Stimulated activated CD4-positive, alpha-beta T cell treated with anti-CD3 and anti-CD28 coated beads, Interleukin-4, amount 100 ng/mL, for 1 hour (primary cell): ENCODE results near the gene RTN4RL2.

Source experiments
- DNase-seq: peaks from one replicate; pipeline ENCODE4 v3.0.0-alpha.2; 2020

The RTN4RL2 gene

DNA sequence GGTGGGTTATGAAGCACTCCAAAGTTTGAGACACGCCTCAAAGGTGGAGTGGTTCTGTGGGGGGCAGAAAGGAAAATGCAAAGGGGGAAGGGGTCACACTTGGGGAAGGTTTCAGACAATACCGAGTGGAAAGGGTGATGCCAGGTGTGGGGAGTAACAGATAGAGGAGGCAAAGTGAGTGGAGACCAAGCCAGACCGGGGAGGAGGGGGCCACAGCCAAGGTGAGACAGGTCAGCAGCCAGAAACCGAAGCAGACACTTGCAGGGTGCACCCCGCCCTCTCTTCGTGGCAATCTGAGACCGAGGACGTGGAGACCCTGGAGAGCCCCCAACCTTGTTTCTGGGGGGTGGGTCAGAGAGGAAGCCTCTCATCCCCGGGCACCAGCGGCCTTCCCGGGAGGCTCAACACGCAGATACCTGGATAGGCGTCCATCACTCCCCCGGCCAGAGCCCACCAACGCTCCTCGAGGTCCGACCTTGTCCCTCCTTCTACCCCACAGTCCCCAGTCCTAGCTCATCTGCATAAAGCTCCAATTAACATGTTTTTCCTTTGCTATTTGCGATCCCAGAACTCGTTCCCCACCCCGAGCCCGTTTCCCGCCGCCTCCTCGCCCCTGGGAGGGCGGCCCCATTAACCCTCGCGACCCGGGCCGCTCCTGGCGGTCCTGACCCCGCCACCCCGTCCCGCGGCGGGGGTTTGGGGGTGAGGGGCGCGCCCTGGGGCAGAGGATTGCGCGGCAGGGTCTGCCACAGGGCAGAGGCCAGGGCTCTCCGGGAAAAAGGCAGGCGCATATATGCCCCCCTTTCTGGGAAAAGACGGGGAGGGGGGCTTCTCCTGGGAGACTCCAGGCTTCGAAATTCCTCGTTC lies 21.8 kb downstream of the RTN4RL2 start:
- DNase-seq, result no peak

DNA sequence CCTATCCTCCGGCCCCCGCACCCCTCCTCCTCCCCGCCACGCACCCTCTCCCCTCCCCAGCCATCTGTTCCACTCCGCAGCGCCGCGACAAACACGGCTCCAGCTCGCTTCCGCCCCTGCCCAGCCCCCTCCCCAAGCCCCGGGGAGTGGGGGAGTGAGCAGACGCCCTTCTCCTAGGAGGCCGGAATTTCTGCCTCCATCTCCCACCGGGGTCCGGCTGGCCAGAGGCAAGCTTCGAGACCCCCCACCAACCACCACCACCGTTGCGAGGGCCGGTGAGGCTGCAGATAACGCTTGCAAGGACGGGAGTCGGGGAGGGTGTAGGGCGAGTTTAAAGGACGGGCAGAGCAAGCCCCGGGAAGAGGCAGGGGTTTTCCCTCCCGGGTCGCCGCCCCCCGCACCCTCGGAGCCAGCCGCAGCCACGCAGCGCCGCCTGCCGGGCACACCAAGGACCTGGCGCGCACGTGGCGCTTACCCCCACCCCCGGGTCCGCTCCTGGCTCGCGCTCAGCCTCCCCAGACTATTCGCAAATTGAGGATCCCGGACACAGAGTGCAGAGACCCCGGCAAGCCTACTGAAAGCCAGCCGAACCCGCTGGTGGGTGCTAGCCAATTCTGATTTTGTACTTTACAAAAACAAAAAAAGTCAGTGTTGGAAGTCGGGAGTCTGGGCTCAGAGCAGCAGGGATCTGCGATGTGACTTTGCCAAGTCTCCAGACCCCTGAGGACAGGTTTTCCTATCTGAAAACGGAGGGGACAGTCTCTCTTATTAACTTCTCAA lies 22.6 kb downstream of the RTN4RL2 start:
- peak; percentile 80 for DNase-seq

DNA sequence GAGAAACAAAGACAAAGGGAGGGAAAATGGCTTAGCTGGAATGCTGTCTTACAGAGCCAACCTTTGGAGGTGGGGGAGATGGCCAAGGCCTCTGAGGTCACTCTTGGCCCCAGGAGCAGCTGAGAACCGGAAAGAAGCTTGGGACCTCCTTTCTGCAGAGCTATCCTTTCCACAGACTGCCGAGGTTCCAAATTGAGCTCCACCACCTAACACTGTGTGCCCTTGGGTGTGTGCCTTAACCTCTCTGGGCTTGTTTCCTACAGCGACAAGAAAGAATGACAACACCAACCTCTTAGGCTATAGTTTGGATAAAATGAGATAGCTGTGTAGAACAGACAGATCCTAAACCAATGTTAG lies 23.2 kb downstream of the RTN4RL2 start:
- no peak for DNase-seq

DNA sequence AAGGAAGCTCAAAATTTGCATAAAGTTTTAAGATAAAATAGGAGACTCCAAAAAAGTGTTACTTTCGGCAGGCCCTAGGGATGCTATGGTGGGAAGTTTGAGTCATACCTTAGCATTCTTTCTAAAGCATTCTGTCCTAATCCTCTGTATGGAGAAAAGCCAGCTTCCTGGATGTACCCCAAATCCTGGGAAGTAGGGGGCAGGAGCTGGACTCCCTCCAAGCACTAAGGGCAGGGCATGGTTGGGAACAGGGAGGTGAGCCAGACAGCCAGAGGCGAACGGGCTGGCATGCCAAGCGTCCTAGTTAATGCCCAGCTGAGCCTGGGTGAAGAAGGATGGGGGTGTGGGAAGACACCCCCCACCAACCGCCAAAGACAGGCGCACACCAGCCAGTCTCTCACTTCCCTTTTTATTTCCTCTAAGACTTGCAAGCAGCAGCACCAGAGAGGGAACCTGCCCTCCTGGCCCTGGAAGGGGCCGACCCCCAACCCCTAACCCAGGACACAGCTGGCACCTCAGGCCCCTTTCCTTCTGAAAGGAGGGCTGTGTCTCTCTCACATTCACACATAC lies 23.9 kb downstream of the RTN4RL2 start:
- DNase-seq, result no peak

DNA sequence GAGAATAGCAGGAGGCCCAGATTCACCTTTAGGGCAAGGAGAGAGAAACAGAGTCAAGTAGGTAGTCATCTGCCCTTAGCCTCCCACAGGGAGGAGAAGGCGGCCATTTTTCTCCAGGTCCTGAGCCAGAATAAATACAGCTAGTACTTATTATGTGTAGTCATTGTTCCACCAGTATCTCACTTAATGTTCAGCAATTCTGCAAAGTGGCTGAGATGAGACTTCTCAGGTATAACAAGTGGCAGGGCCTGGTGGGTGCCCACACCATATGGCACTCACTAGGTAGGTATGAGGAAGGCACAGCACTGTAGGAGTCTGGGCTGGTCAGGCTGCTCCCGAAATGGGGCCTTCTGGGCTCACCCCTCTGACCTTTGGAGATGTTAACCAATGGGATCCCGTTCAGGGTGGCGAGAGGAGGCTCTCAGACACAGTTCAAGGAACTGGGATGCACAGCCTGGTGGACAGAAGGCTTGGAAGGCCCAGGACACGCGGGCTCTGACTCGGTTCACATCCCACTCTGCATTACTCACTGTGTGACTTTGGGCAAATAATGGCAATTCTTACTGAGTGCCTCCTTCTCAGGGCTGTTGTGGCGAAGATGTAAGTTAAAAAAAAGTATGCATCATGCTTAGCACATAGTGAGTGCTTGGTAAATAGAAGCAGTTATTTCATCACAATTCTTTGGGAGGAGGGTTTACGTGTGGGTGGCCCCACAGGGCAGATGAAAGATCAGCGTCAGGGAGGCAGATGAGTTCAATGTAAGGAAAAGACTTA lies 25.1 kb downstream of the RTN4RL2 start:
- DNase-seq, result no peak

DNA sequence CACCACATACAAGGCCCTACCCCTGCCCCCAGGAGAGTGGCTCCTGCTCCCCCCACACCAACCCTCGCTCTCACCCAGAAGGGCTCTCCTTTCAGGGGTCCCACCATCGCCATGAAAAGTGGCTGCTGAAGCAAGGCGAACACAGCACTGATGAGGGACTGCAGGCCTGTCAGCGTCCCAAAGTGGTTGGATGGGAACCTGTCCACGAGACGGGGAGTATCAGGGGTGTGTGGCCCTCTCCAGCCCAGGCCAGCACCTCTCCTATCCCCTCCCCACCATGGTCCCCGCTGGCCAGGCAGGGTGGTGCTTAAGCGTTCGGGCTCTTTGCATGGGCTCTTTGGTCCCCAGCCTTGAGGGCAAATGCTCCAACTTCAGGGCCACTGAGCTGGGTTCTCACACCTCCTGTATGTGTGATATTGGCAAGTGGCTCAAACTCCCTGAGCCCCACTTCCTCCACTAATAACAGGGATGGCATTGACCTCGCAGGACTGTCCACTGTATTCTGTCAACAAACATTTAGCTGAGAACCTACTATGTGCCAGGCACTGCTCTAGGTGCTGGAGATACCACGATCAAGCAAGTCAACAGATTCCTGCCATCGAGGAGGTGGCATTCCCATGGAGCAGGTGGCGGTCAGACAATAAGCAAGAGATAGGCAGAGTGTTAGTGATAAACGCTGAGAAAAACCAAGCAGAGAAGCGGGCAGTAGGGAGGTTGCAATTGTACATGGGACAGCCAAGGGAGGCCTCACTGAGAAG lies 26.9 kb downstream of the RTN4RL2 start:
- DNase-seq, result no peak

DNA sequence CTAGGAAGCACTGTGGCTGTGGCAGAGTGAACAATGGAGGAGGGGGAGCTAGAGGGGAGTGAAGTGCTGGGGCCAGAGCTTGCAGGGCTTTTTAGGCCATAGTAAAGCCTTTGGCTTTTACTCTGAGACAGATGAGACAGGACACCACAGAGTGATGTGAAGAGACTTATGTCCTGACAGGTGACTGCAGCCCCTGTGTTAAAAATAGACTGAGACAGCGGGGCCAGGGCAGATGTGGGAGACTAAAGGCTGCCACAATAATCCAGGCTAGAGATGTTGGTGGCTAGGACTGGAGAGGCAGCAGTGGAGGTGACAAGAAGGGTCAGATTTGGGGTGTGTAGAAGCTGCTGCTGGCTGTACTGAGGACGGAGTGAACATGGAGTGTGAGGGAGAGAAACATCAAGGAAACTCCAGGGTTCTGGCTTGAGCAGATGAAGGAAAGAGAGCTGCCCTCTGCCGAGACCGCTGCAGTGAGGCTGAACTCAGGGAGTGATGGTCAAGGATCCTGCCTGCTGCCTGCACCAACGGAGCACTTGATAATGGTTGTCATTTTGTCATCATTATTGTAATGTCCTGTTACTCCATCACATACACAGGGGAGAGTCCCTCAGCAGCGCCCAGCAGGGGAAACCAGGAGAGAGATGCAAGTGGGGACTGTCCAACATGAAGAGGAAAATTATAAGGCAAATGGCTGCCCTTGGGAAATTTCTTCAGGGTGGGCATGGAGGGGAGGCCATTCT lies 27.8 kb downstream of the RTN4RL2 start:
- DNase-seq, result no peak

DNA sequence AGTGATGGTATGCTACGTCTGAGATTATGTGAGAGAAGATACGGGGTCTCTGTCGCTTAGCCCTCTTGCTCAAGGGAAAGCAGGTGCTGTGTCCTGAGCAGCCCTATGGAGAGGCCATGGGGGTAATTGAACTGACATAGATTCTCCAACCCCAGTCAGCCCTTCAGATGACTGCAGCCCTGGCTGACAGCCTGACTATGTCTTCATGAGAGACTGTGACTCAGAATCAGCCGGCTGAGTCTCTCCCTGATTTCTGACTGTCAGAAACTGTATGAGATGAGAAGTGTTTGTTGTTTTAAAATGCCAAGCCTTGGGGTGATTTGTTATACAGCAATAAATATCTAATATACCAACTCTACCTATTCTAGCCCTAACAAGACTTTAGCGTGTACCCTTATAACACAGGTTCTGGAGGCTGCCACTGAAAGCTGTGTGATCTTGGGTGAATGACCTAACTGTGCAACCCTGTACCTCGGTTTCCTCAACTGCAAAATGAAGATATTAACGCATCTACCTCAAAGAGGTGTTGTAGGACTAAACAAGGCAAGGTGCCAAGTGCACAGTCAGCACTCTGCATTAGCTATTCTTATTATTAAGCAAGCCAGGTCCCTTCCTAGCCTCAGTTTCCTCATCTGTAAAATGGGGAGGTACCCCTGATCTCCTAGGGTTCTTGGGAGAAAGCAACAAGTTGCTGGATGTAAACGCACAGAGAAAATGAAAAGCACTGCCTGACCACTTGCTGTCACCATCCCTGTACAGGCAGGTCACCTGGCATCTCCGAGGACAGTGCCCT lies 30.3 kb downstream of the RTN4RL2 start:
- no peak for DNase-seq

DNA sequence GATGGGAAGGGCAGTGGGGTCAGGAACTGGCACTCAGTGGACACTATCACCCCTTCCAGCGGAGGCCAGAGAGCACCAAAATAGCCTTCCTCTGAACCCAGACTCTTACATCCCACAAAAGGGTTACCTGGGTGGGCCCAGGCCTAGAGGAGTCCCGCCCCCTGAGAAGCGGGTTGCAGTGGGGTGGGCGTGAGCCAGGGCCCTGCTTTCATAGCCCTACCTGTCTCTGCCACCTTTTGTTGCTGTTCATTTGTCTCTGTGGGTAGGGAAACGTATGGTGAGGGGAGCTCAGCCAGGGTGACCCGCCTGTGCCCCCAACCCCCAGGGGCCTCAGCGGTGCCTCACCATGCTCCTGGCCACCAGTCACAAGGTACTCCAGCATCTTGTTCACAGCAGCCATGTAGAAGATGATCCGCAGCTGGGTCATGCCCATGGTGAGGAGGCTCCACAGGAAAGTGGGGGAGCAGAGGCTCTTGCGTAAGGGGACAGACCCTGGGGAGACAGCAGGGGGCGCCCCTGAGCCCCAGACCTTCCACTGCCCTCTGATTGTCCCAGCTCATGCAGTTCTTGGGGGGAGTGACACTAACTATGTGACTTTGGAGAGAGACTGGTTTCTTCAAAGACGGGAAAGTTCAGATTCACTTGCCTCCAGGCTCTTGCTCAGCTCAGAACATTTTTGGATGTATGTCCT lies 31.2 kb downstream of the RTN4RL2 start:
- DNase-seq, result peak; percentile 53

DNA sequence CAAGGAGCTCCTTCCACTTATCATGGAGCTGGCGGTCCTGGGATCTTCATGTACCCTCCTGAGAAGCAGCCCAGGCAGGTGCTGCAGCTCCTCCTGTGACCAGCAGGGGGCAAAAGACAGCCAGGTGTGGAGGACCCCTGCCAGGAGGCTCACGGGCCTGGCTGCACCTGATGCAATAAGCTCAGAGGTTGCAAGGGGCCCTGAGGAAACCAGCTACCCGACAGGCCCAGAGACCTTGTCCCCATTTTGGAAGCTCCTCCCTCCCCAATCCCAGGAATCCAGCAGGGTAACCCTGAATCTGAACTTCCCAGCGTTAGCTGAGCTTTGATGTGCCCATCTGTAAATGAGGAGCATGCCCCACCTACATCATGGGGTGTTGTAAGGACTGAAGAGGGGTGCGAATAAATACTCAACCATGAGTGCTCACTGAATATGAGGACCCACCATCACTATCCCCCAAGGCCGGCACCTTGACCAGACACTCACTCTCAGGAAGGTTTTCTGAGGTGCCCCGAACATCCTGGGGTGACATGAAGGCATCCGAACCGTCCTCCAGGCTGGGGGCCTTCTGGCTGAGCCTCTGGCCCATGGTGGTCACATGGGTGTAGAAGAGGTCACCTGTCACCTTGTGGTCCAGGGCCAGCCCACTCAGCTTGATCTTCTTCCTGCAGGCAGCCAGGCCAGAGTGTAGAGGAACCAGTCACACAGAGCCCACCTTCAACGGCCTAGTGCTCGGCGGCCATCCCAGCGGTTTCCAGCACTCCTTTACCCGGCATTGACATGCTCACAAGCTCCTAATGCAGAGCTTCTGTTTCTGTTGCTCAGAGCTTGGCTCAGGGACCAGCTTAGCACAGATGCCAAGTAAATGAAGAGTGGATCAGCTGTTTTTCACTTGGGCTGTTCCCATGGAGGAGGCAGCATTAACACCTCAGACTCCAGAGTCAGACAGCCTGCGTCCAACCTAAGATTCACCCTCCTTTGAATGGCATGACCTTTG lies 33.5 kb downstream of the RTN4RL2 start:
- DNase-seq, result peak; percentile 78

DNA sequence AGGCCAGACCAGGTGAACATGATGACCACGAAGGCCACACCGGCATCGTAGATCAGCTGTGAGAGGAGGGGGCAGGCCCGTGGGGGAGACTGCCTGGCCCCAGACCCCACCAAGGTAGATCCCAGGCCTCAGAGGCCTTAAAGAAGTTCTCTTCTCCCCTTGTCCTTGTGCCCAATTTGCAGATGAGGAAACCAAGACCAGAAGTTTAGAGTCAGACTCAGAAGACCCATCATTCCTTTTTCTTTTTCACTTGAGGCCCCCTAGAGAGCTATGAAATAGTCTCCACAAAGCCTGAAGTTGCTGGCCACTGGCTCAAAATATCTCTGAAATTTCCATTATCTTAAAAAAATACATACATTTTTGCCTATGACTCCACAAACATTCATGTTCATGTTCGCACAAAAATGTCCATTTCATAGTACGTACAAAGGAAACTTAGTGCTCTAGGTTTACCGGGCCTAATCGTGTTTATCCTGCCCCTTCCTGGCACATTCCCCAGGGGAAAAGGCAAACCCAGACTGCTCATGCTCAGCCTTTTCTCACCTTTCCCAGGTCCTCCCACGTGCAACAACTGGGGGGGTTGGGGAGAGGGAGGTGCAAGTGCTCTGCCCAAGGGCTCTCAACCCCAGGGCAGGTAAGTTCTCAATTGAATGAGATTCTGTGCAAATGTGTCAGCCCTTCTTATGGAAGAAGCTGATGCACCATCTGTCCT lies 35.9 kb downstream of the RTN4RL2 start:
- DNase-seq, result no peak

DNA sequence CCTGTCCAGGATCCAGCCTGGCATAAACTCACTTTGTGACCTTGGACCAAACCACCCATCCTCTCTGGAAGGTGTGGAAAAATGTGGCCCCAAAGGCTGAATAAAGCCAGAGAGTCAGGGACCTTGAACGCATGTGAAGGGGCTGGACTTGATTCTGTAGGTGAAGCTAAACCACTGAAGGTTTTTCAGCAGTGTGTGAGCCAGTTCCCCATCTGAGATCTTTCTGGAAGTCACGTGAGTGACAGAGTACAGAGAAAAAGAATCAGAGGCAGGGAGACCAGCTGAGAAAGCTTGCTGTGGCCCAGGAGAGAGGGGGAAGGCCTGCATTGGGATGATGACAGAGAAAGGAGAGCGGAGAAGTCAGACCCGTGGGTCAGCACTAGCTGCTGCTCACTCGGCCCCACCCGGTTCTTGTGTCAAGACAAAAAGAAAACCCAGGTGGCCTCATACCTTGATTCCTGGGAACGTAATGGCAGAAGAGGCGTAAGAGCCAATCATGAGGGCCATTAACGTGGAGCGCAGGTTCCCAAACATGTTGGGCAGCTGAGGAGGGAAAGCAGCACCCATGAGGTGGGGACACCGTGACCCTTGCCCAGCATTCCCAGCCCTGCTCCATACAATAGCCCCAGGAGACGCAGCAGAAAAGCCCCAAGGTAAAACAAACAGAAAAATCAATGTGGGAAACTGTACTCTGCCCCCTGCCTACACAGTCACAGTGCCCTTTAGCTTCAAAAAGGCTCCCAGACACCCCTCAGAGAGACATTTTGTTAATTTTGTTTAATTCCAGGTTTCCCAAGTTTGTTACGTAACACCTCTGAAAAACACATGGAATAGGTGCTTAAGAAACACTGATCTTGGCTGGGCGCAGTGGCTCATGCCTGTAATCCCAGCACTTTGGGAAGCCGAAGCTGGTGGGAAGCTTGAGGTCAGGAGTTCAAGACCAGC lies 37.2 kb downstream of the RTN4RL2 start:
- no peak for DNase-seq

DNA sequence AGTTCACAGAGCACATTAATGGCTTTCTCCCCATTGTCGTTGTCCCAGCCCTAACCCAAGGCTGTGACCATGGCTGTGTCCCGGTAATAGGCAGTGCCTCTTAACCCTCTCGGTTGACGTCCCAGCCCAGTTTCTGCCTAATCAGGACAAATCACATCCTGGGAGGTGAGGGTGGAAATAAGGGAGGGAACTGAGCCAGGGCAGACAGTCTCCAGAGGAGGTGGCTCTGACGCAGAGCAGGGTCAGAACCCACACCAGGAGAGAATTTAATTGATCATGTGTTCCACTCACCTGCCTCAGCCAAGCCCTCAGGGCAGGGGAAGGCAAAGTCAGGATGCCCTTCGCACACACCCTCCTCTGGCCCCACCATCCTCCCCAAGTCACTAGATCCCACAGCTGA lies 38.2 kb downstream of the RTN4RL2 start:
- DNase-seq, result no peak

DNA sequence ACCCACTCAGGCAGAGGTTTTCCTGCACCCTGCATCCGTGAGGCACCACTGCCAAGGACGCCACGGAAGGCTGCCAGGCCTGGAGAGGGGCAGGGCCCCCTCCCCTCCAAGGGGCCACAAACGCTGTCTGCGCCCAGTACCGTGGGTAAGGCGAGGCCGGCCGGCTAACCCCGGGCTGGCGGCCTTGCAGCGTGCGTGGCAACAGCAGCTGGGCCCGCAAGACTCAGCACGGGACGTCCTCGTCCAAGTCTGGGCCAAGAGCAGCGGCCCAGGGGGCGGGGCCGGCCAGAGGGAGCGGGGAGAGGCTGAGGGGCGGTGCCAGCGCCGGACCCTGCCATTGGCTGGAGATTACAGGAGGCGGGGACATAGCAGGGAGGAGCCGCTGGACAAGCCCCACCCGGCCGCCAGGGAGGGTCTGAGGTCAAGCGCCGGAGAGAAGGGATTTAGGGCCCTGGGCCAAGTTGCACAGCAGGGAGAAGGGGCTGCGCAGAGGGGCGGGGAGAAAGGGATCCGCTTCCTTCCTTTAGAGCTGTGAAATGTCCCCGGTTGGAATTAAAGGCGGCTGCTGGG lies 39.2 kb downstream of the RTN4RL2 start:
- DNase-seq, result peak; percentile 45

DNA sequence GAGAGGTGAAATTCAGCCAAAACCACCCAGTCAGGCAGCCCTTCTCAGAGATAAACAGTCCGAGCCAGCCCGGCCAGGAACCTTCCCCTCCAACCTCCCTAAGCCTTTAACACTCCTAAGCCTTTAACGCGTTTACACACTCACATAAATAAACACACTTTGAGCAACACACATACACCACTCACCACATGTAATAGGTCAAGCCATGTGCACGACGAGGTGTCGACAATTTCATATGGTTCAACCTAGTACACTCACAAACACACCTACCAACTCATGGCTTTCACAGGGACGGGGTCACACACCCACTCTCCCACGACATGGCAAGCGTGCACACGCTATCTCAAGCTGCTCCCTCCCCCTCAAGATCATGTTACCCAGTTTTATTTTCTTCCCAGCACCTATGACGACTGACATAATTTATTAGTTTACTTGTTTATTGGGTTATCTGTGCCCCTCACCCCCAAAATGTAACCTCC lies 39.7 kb downstream of the RTN4RL2 start:
- DNase-seq, result no peak

DNA sequence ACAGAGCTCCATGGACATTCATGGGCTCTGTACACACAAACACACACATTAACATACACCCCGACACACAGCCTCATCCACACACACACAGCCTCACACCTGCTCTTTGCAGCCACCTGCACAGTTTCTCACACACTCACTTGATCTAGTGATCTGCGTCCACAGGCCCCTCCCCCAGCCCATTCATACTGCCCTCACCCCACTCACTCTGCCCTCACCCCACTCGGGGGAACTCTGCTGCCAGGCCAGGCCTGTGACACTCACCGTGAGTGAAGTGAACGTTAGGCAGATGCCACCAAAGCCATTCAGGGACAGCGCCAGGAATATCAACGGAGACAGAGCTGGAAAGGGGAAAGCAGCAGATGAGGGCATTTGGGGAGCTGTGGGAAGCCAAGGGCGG lies 40.2 kb downstream of the RTN4RL2 start:
- DNase-seq, result no peak
